Stomach (tissue), 9 donors: ENCODE results near the gene CTIF. TPM values are rescaled to one million over a fixed set of nuclear protein-coding genes. Genes with fewer than 3 reads are reported as not detected.

Experiments
- DNase-seq, 2 donors: peaks; one replicate each; pipeline versions ENCODE4 v3.0.0 to v3.0.0-alpha.2; 2013 to 2019
- H3K27ac ChIP-seq, 5 donors: fragments of 200-600 bp in 4 of 5; sonication (generic) in 4 of 5; one replicate each; pipeline ENCODE4 v1.5.1; 2013 to 2019; ENCODE audit warnings: mild to moderate bottlenecking in 1 of 5, moderate library complexity in 1 of 5
- H3K27me3 ChIP-seq, 3 donors: fragments of 200-600 bp; sonication (generic); one replicate each; pipeline ENCODE4 v1.5.1; 2017 to 2019; ENCODE audit warnings: mixed run types in 1 of 3
- H3K36me3 ChIP-seq, 4 donors: fragments of 200-600 bp; sonication (generic); 1 replicate in 3 of 4; 2 replicates in 1 of 4; pipeline ENCODE4 v1.5.1; 2016 to 2019
- H3K4me1 ChIP-seq, 4 donors: fragments of 200-600 bp; sonication (generic); one replicate each; pipeline ENCODE4 v1.5.1; 2016 to 2019
- H3K4me3 ChIP-seq, 4 donors: fragments of 200-600 bp; sonication (generic) in 3 of 4; one replicate each; pipeline ENCODE4 v1.5.1; 2016 to 2019; ENCODE audit warnings: mild to moderate bottlenecking in 1 of 4
- H3K9me3 ChIP-seq, 4 donors: fragments of 200-600 bp; sonication (generic); one replicate each; pipeline ENCODE4 v1.5.1; 2016 to 2019
- EP300 ChIP-seq: sonication (generic); formaldehyde crosslinking; IDR thresholded peaks from one replicate; pipeline ENCODE4 v1.6.1; 2017; ENCODE audit warnings: antibody characterized with exemption
- POLR2A ChIP-seq, 4 donors: fragments of 450-650 bp; IDR thresholded peaks; one replicate each; pipeline ENCODE4 v1.6.1; 2016; ENCODE audit warnings: antibody characterized with exemption in 4 of 4, control low read depth in 2 of 4, mild to moderate bottlenecking in 1 of 4, moderate library complexity in 1 of 4
- POLR2AphosphoS5 ChIP-seq, 3 donors: sonication (generic); formaldehyde crosslinking; IDR thresholded peaks; one replicate each; pipeline ENCODE4 v1.6.1; 2016; ENCODE audit warnings: antibody characterized with exemption in 3 of 3
- WGBS, 5 donors: extraction: QIAGEN DNeasy Blood & Tissue Kit in 3 of 5; methylation state at CpG; one replicate each; pipeline versions ENCODE4 v1.1.5 to v1.1.7; 2013 to 2018; 5-methylcytosine and 5-hydroxymethylcytosine counted together
- intact Hi-C: fragments of 100-400 bp; cut with DNase I; formaldehyde crosslinking; loops from one replicate; pipeline ENCODE4 v1.15.1; 2023; ENCODE audit warnings: low total_unique reads
- polyA plus RNA-seq, 3 donors: library from polyadenylated mRNA; stranded (reverse); fragments of 200-250 nt; gene quantifications; one replicate each; pipeline ENCODE4 v1.2.3, GENCODE V29; 2013
- total RNA-seq, 5 donors: library from RNA; depleted of rRNA; stranded (reverse); fragments of >200 nt; gene quantifications; one replicate each; pipeline versions ENCODE4 v1.1.0 to v1.2.3, GENCODE V29; 2014 to 2016
- TF ChIP-seq, protein P1 (sequence below), 7 experiments: fragments of 450-650 bp in 4 of 7; fragments of 200-600 bp in 3 of 7; sonication (generic) in 3 of 7; IDR thresholded peaks; one replicate each; pipeline ENCODE4 v1.5.1; 2016 to 2019; ENCODE audit warnings: antibody characterized with exemption in 7 of 7, control low read depth in 2 of 7, mild to moderate bottlenecking in 1 of 7
- donor health status: healthy with polysubstance abuse.
- donor health status: Bipolar disorder and iron deficiency.
- donor health status: healthy.

Gene CTIF
- total and polyA plus RNA-seq, 8 donors: 16.3 to 105 (median 30.3) TPM

DNA sequence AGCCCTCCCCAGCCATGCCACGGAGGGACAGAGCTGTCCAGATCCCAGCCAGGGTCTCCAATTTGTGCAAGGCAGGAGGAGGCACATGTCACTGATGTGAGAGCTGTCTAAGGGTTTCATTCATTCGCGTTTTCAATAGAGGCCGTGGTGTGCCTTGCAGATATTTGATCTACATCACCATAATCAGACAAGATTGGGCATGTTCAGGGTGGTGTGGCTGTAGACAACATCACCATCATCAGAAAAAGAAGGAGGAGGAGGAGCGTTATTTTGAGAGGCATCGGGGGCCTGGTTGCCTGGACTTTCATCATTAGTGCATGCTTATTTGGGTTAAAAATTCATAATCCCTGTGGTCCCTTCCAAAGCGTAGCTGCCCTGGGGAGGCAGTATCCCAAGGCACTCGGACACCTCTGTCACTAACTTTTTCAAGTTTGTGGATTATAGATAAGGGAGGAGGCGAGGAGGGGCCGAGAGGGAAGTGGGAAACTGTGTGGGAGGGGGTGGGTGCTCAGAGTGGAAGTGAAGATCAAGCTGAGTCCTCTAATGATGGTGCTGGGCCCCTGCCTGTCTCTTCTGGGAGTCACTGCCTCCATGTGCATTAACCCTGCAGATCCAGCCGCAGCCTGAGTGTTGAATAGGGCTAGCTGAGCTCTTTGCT lies 194.1 kb downstream of the CTIF start:
- H3K4me1 ChIP-seq: peaks cover 0 to 18% (median 13%) of the 10 kb centered on the region in 4 donors
- peaks cover 0 to 6% (median 1%) of the 10 kb centered on the region in 4 donors for H3K36me3 ChIP-seq
- no peaks in the 10 kb centered on the region for H3K27me3 ChIP-seq
- TF ChIP-seq, protein P1, sequence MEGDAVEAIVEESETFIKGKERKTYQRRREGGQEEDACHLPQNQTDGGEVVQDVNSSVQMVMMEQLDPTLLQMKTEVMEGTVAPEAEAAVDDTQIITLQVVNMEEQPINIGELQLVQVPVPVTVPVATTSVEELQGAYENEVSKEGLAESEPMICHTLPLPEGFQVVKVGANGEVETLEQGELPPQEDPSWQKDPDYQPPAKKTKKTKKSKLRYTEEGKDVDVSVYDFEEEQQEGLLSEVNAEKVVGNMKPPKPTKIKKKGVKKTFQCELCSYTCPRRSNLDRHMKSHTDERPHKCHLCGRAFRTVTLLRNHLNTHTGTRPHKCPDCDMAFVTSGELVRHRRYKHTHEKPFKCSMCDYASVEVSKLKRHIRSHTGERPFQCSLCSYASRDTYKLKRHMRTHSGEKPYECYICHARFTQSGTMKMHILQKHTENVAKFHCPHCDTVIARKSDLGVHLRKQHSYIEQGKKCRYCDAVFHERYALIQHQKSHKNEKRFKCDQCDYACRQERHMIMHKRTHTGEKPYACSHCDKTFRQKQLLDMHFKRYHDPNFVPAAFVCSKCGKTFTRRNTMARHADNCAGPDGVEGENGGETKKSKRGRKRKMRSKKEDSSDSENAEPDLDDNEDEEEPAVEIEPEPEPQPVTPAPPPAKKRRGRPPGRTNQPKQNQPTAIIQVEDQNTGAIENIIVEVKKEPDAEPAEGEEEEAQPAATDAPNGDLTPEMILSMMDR (IDR thresholded peaks at IDR 0.05): no peak
- TF ChIP-seq POLR2AphosphoS5 (IDR thresholded peaks at IDR 0.05): no peak
- no peak for TF ChIP-seq POLR2A (IDR thresholded peaks at IDR 0.05)
- TF ChIP-seq EP300: no peak
- intact Hi-C loops: no loop called here
- H3K9me3 ChIP-seq: no peaks in the 10 kb centered on the region
- H3K27ac ChIP-seq: no peak overlapping the region
- no peak for DNase-seq
- no peak overlapping the region for H3K4me3 ChIP-seq
- WGBS, 5 donors: 80 to 91% (median 85%) methylated on average over 11 of the region's 11 CpGs

DNA sequence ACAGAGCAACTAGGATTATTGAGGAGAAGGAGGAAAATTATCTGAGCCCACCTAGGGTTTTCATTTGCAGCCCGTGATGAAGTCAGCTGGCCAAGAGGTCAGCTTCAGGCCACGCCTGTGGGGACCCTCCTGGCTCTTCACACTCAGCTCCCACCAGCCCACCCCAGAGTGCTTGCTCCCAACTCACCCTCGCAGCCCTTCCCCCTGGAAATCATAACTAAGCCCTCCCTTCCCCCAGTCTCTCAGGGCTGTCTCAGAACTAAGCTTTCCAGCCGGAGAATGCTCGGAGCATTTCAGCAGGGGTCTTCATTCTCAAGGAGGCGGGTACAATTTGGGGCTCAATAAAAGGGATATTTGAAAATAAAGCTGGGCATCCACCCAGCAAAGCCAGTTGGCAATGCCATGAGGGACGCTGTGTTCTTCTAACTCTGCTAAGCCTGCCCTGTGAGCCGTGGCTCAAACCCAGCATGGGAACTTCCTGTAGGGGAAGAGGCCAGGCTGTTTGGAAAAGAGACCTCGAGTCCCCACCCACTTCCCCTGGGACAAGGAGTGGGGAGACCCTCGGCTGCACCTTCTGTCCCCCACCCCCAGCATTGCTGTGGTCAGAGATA lies 194.9 kb downstream of the CTIF start:
- Histone ChIP-seq H3K4me1 (peaks cover 0 to 18% (median 13%) of the 10 kb centered on the region in 4 donors), H3K4me3 (no peak overlapping the region), H3K36me3 (peaks cover 0 to 6% (median 1%) of the 10 kb centered on the region in 4 donors), H3K27ac (no peak overlapping the region), H3K27me3 (no peaks in the 10 kb centered on the region), H3K9me3 (no peaks in the 10 kb centered on the region)
- no peak for TF ChIP-seq EP300
- no peak for TF ChIP-seq POLR2A (IDR thresholded peaks at IDR 0.05)
- TF ChIP-seq, protein P1 (IDR thresholded peaks at IDR 0.05): no peak
- TF ChIP-seq POLR2AphosphoS5 (IDR thresholded peaks at IDR 0.05): no peak
- peak in 1 of 2 donors; percentile 23 for DNase-seq
- WGBS, 5 donors: 49 to 66% (median 61%) methylated on average over 10 of the region's 10 CpGs
- intact Hi-C loops: no loop called here

GRCh38 chr18:48734460-48734859 lies 195.6 kb downstream of the CTIF start:
- TF ChIP-seq POLR2A (IDR thresholded peaks at IDR 0.05) (no peak), EP300 (no peak), POLR2AphosphoS5 (IDR thresholded peaks at IDR 0.05) (no peak)
- TF ChIP-seq, protein P1 (IDR thresholded peaks at IDR 0.05): no peak
- H3K4me1 ChIP-seq: peaks cover 0 to 18% (median 13%) of the 10 kb centered on the region in 4 donors
- DNase-seq: no peak
- no peaks in the 10 kb centered on the region for H3K27me3 ChIP-seq
- intact Hi-C loops: no loop called here
- no peak overlapping the region for H3K4me3 ChIP-seq
- H3K9me3 ChIP-seq: no peaks in the 10 kb centered on the region
- 96 to 100% (median 97%) methylated on average over 5 of the region's 5 CpGs for WGBS, 5 donors
- H3K27ac ChIP-seq: no peak overlapping the region
- H3K36me3 ChIP-seq: peaks cover 0 to 6% (median 1%) of the 10 kb centered on the region in 4 donors

GRCh38 chr18:48735080-48735676 lies 196.3 kb downstream of the CTIF start:
- no peak for DNase-seq
- intact Hi-C loops: no loop called here
- Histone ChIP-seq H3K4me3 (no peak overlapping the region), H3K27me3 (no peaks in the 10 kb centered on the region), H3K27ac (no peak overlapping the region), H3K4me1 (peaks cover 0 to 25% (median 13%) of the 10 kb centered on the region in 4 donors), H3K36me3 (peaks cover 0 to 6% (median 1%) of the 10 kb centered on the region in 4 donors), H3K9me3 (no peaks in the 10 kb centered on the region)
- TF ChIP-seq POLR2A (IDR thresholded peaks at IDR 0.05): no peak
- no peak for TF ChIP-seq EP300
- TF ChIP-seq, protein P1 (IDR thresholded peaks at IDR 0.05): no peak
- no peak for TF ChIP-seq POLR2AphosphoS5 (IDR thresholded peaks at IDR 0.05)
- 75 to 77% (median 75%) methylated on average over 8 of the region's 8 CpGs for WGBS, 5 donors
